K562 (cell line): ENCODE data around the gene G6PC1. TPM values are rescaled to one million over a fixed set of nuclear protein-coding genes. Genes with fewer than 3 reads are reported as not detected.
A peak's percentile ranks its signal among the peaks of the same experiment; 100 is the strongest.

ENCODE experiments used
- ARID1B ChIP-seq: fragments of 450-650 bp; IDR thresholded peaks from 2 replicates; pipeline ENCODE4 v1.6.1; 2016; ENCODE audit warnings: antibody characterized with exemption, mild to moderate bottlenecking, inconsistent platforms
- ARNT ChIP-seq, 2 experiments: fragments of 450-650 bp; IDR thresholded peaks; 2 replicates each; pipeline ENCODE4 v1.6.1; 2016; ENCODE audit warnings: mild to moderate bottlenecking in 1 of 2
- DACH1 ChIP-seq: fragments of 450-650 bp; IDR thresholded peaks from 2 replicates; pipeline ENCODE4 v1.6.1; 2018; ENCODE audit not compliant: partially characterized antibody
- EP400 ChIP-seq: fragments of 450-650 bp; IDR thresholded peaks from 2 replicates; pipeline ENCODE4 v1.6.1; 2017; ENCODE audit warnings: antibody characterized with exemption, mild to moderate bottlenecking, moderate library complexity
- POLR2AphosphoS5 ChIP-seq: IDR thresholded peaks from 2 replicates; pipeline ENCODE4 v1.6.1; 2011; ENCODE audit warnings: mild to moderate bottlenecking, low read depth, low read length, moderate library complexity; ENCODE audit not compliant: control insufficient read depth, insufficient read depth
- RAD21 ChIP-seq, 2 experiments: fragments of 250-450 bp in 1 of 2; fragments of 450-650 bp in 1 of 2; sonication (Bioruptor Pico) in 1 of 2; formaldehyde crosslinking in 1 of 2; IDR thresholded peaks in 1 of 2; conservative IDR thresholded peaks in 1 of 2; 2 replicates each; pipeline versions ENCODE4 v1.4.0 to v1.8.0; 2020 to 2022; ENCODE audit warnings: mild to moderate bottlenecking in 2 of 2, moderate library complexity in 1 of 2
- SIN3B ChIP-seq: fragments of 450-650 bp; IDR thresholded peaks from 2 replicates; pipeline ENCODE4 v1.6.1; 2017; ENCODE audit warnings: low read depth, mild to moderate bottlenecking, moderate library complexity
- ZNF232 ChIP-seq: sonication (generic); formaldehyde crosslinking; IDR thresholded peaks from 2 replicates; pipeline ENCODE4 v1.8.0; 2022; ENCODE audit warnings: mild to moderate bottlenecking, missing genetic modification reagents
- ZNF589 ChIP-seq: fragments of 200-800 bp; sonication (Bioruptor generic); IDR thresholded peaks from 2 replicates; pipeline ENCODE4 v1.6.1; 2016; ENCODE audit warnings: low read depth, missing genetic modification characterization, missing compliant biosample characterization
- polyA plus RNA-seq, 8 experiments: library from polyadenylated mRNA; depleted of rRNA in 4 of 8; stranded (reverse) in 5 of 8; unstranded in 3 of 8; fragments of >200 nt; fragmentation: Nextera tagmentation in 2 of 8; fragmentation: Illumina TruSeq in 1 of 8; extraction: Ambion mirVana in 2 of 8; extraction: Trizol in 1 of 8; gene quantifications; 2 replicates each; pipeline versions ENCODE4 v1.2.1 to v1.2.3, GENCODE V29; 2011 to 2014; ENCODE audit warnings: inconsistent platforms in 1 of 8, missing spikeins in 1 of 8
- total RNA-seq, 7 experiments: library from RNA; depleted of rRNA in 6 of 7; stranded (reverse); fragments of >200 nt in 6 of 7; fragmentation: Illumina TruSeq in 2 of 7; extraction: Trizol in 2 of 7; gene quantifications; 2 replicates each; pipeline versions ENCODE4 v1.2.1 to v1.2.3, GENCODE V29; 2011 to 2021; ENCODE audit warnings: low replicate concordance in 1 of 7
- TF ChIP-seq, protein P1 (sequence below): fragments of 450-650 bp; formaldehyde crosslinking; IDR thresholded peaks from 2 replicates; pipeline ENCODE4 v1.4.0; 2020; ENCODE audit warnings: mild to moderate bottlenecking, moderate library complexity
- TF ChIP-seq, protein P2 (sequence below): sonication (generic); formaldehyde crosslinking; IDR thresholded peaks from 2 replicates; pipeline ENCODE4 v1.8.1; 2023; ENCODE audit warnings: mild to moderate bottlenecking, missing genetic modification reagents
- TF ChIP-seq, protein P3 (sequence below): sonication (generic); formaldehyde crosslinking; IDR thresholded peaks from 2 replicates; pipeline ENCODE4 v1.8.0; 2022; ENCODE audit warnings: mild to moderate bottlenecking, missing genetic modification reagents

G6PC1 gene
- total and polyA plus RNA-seq, 9 of the 15 experiments (the other 6 are each of a cell fraction or from before 2014, with no cell fraction given) = not detected

DNA sequence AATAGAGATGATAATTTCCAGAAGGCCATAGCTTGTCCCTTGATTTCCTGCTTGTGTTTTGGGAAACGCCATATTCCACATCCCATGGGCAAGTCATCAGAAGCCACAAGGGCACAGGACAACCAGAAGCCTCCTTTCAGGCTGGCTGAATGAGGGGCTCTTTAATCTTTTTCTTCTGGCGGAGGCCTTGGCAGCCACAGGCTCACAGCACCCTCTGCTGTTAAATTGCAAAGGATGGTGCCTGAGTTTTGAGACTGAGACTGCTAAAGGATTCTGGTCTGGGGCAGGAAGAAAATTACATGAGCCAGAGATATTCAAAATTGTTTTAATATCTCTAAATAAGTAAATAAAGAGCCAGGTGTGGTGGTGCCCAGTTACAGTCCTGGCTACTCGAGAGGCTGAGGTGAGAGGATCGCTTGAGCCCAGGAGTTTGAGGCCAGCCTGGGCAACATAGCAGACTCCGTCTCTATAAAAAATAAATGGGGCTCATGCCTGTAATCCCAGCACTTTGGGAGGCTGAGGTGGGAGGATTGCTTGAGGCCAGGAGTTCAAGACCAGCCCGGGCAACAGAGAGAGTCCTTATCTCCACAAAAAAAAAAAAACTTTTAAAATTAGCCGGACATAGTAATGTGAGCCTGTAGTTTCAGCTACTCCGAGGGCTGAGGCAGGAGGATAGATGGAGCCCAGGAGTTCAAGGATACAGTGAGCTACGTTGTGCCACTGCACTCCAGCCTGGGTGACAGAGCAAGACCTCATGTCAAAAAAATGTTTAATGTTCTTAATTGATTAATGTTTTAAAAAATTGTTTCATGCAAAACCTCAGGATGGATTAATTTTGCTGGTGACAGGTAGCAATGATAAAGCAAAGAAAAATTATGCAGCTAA, 37.4 kb downstream of the G6PC1 start (continued):
- TF ChIP-seq SIN3B (no peak), ZNF589 (CRISPR knock-in tag) (no peak), EP400 (no peak), ARNT (IDR thresholded peaks at IDR 0.05) (no peak), ARID1B (no peak), POLR2AphosphoS5 (no peak), RAD21 (CRISPR knock-in tag; conservative IDR thresholded peaks at IDR 0.05 in 1 of 2, IDR thresholded peaks at IDR 0.05 in 1 of 2) (peak; percentile 78 to 91), ZNF232 (CRISPR knock-in tag) (no peak), DACH1 (no peak)
- TF ChIP-seq, protein P1, sequence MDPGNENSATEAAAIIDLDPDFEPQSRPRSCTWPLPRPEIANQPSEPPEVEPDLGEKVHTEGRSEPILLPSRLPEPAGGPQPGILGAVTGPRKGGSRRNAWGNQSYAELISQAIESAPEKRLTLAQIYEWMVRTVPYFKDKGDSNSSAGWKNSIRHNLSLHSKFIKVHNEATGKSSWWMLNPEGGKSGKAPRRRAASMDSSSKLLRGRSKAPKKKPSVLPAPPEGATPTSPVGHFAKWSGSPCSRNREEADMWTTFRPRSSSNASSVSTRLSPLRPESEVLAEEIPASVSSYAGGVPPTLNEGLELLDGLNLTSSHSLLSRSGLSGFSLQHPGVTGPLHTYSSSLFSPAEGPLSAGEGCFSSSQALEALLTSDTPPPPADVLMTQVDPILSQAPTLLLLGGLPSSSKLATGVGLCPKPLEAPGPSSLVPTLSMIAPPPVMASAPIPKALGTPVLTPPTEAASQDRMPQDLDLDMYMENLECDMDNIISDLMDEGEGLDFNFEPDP (CRISPR knock-in tag) = no peak
- TF ChIP-seq, protein P2, sequence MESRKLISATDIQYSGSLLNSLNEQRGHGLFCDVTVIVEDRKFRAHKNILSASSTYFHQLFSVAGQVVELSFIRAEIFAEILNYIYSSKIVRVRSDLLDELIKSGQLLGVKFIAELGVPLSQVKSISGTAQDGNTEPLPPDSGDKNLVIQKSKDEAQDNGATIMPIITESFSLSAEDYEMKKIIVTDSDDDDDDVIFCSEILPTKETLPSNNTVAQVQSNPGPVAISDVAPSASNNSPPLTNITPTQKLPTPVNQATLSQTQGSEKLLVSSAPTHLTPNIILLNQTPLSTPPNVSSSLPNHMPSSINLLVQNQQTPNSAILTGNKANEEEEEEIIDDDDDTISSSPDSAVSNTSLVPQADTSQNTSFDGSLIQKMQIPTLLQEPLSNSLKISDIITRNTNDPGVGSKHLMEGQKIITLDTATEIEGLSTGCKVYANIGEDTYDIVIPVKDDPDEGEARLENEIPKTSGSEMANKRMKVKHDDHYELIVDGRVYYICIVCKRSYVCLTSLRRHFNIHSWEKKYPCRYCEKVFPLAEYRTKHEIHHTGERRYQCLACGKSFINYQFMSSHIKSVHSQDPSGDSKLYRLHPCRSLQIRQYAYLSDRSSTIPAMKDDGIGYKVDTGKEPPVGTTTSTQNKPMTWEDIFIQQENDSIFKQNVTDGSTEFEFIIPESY = no peak
- TF ChIP-seq, protein P3, sequence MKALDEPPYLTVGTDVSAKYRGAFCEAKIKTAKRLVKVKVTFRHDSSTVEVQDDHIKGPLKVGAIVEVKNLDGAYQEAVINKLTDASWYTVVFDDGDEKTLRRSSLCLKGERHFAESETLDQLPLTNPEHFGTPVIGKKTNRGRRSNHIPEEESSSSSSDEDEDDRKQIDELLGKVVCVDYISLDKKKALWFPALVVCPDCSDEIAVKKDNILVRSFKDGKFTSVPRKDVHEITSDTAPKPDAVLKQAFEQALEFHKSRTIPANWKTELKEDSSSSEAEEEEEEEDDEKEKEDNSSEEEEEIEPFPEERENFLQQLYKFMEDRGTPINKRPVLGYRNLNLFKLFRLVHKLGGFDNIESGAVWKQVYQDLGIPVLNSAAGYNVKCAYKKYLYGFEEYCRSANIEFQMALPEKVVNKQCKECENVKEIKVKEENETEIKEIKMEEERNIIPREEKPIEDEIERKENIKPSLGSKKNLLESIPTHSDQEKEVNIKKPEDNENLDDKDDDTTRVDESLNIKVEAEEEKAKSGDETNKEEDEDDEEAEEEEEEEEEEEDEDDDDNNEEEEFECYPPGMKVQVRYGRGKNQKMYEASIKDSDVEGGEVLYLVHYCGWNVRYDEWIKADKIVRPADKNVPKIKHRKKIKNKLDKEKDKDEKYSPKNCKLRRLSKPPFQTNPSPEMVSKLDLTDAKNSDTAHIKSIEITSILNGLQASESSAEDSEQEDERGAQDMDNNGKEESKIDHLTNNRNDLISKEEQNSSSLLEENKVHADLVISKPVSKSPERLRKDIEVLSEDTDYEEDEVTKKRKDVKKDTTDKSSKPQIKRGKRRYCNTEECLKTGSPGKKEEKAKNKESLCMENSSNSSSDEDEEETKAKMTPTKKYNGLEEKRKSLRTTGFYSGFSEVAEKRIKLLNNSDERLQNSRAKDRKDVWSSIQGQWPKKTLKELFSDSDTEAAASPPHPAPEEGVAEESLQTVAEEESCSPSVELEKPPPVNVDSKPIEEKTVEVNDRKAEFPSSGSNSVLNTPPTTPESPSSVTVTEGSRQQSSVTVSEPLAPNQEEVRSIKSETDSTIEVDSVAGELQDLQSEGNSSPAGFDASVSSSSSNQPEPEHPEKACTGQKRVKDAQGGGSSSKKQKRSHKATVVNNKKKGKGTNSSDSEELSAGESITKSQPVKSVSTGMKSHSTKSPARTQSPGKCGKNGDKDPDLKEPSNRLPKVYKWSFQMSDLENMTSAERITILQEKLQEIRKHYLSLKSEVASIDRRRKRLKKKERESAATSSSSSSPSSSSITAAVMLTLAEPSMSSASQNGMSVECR = no peak
